Right renal pelvis (tissue), 4 donors: Measurements from ENCODE around the gene ATP1A3. TPM values are rescaled to one million over a fixed set of nuclear protein-coding genes. Genes with fewer than 3 reads are reported as not detected.
"Not testable (repeated sequence)": the region's sequence is repeated elsewhere in the genome, so short reads cannot be mapped to it uniquely, and the experiment has no call there.

ENCODE experiments used
- DNase-seq, 4 donors: peaks; one replicate each; pipeline ENCODE4 v3.0.0-alpha.2; 2013; ENCODE audit warnings: low read depth in 4 of 4, low spot score in 3 of 4, missing footprints in 1 of 4
- polyA plus RNA-seq, 4 donors: library from polyadenylated mRNA; unstranded; fragments of 120-200 nt; gene quantifications; one replicate each; pipeline ENCODE4 v1.2.1, GENCODE V29; 2013; ENCODE audit not compliant: insufficient read length in 4 of 4

Gene ATP1A3
- polyA plus RNA-seq, 4 donors, result 0.13 to 0.87 (median 0.32) TPM

- no peak for DNase-seq
These were observed 38.5 kb downstream of the ATP1A3 start for GRCh38 chr19:41955521-41955920.

GRCh38 chr19:41951686-41952172 is 42.3 kb downstream of the ATP1A3 start:
- peak in 1 of 4 donors; percentile 28 for DNase-seq

GRCh38 chr19:41947091-41947490 is 46.9 kb downstream of the ATP1A3 start:
- DNase-seq, result no peak

- DNase-seq, result no peak
These were observed 48.8 kb downstream of the ATP1A3 start for GRCh38 chr19:41945135-41945766.

GRCh38 chr19:41944336-41944735 is 49.7 kb downstream of the ATP1A3 start:
- DNase-seq, result no peak

- no peak for DNase-seq
These were observed 52.4 kb downstream of the ATP1A3 start for GRCh38 chr19:41941410-41942202.

- DNase-seq, result no peak
These were observed 53.2 kb downstream of the ATP1A3 start for GRCh38 chr19:41940731-41941409.

GRCh38 chr19:41939861-41940730 is 53.9 kb downstream of the ATP1A3 start:
- peak in 1 of 4 donors; percentile 30 for DNase-seq

- DNase-seq, result not testable (repeated sequence)
These were observed 54.8 kb downstream of the ATP1A3 start for GRCh38 chr19:41939209-41939608.

GRCh38 chr19:41937525-41938468 is 56.2 kb downstream of the ATP1A3 start:
- no peak for DNase-seq

- DNase-seq, result no peak
These were observed 57.1 kb downstream of the ATP1A3 start for GRCh38 chr19:41936961-41937360.

GRCh38 chr19:41936416-41936850 is 57.6 kb downstream of the ATP1A3 start:
- no peak for DNase-seq

- DNase-seq, result no peak
These were observed 58.1 kb downstream of the ATP1A3 start for GRCh38 chr19:41935760-41936415.

GRCh38 chr19:41934849-41935374 is 59.1 kb downstream of the ATP1A3 start:
- DNase-seq, result peak in 1 of 4 donors; percentile 15

- no peak for DNase-seq
These were observed 60.2 kb downstream of the ATP1A3 start for GRCh38 chr19:41933693-41934426.

GRCh38 chr19:41932720-41933332 is 61.2 kb downstream of the ATP1A3 start:
- no peak for DNase-seq

- no peak for DNase-seq
These were observed 61.7 kb downstream of the ATP1A3 start for GRCh38 chr19:41932259-41932719.
